Stomach (tissue), 4 donors: Measurements from ENCODE around the gene ULBP3.

Experiments
- CTCF ChIP-seq, 7 experiments: fragments of 450-650 bp in 4 of 7; fragments of 200-600 bp in 3 of 7; sonication (generic) in 3 of 7; IDR thresholded peaks; one replicate each; pipeline ENCODE4 v1.5.1; 2016 to 2019; ENCODE audit warnings: antibody characterized with exemption in 7 of 7, control low read depth in 2 of 7, mild to moderate bottlenecking in 1 of 7
- POLR2A ChIP-seq, 4 donors: fragments of 450-650 bp; IDR thresholded peaks; one replicate each; pipeline ENCODE4 v1.6.1; 2016; ENCODE audit warnings: antibody characterized with exemption in 4 of 4, control low read depth in 2 of 4, mild to moderate bottlenecking in 1 of 4, moderate library complexity in 1 of 4

- TF ChIP-seq CTCF (IDR thresholded peaks at IDR 0.05) (no peak), POLR2A (IDR thresholded peaks at IDR 0.05) (no peak)
Observed at GRCh38 chr6:150118203-150118602, 49.3 kb upstream of the ULBP3 start.
